22Rv1 (cell line): ENCODE measurements around the gene POMGNT2.

ENCODE experiments used
- ZFX ChIP-seq: fragments of 450-650 bp; IDR thresholded peaks from 2 replicates; pipeline ENCODE4 v1.6.1; 2017; ENCODE audit warnings: antibody characterized with exemption, borderline replicate concordance
- TF ChIP-seq, protein P1 (sequence below): fragments of 450-650 bp; IDR thresholded peaks from 2 replicates; pipeline ENCODE4 v1.5.1; 2017; ENCODE audit warnings: mild to moderate bottlenecking

GRCh38 chr3:43080726-43081568 is 24.9 kb downstream of the POMGNT2 start:
- TF ChIP-seq, protein P1, sequence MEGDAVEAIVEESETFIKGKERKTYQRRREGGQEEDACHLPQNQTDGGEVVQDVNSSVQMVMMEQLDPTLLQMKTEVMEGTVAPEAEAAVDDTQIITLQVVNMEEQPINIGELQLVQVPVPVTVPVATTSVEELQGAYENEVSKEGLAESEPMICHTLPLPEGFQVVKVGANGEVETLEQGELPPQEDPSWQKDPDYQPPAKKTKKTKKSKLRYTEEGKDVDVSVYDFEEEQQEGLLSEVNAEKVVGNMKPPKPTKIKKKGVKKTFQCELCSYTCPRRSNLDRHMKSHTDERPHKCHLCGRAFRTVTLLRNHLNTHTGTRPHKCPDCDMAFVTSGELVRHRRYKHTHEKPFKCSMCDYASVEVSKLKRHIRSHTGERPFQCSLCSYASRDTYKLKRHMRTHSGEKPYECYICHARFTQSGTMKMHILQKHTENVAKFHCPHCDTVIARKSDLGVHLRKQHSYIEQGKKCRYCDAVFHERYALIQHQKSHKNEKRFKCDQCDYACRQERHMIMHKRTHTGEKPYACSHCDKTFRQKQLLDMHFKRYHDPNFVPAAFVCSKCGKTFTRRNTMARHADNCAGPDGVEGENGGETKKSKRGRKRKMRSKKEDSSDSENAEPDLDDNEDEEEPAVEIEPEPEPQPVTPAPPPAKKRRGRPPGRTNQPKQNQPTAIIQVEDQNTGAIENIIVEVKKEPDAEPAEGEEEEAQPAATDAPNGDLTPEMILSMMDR = no peak
- no peak for TF ChIP-seq ZFX
